ENCODE data around the gene NR5A1.

Gene NR5A1

DNA sequence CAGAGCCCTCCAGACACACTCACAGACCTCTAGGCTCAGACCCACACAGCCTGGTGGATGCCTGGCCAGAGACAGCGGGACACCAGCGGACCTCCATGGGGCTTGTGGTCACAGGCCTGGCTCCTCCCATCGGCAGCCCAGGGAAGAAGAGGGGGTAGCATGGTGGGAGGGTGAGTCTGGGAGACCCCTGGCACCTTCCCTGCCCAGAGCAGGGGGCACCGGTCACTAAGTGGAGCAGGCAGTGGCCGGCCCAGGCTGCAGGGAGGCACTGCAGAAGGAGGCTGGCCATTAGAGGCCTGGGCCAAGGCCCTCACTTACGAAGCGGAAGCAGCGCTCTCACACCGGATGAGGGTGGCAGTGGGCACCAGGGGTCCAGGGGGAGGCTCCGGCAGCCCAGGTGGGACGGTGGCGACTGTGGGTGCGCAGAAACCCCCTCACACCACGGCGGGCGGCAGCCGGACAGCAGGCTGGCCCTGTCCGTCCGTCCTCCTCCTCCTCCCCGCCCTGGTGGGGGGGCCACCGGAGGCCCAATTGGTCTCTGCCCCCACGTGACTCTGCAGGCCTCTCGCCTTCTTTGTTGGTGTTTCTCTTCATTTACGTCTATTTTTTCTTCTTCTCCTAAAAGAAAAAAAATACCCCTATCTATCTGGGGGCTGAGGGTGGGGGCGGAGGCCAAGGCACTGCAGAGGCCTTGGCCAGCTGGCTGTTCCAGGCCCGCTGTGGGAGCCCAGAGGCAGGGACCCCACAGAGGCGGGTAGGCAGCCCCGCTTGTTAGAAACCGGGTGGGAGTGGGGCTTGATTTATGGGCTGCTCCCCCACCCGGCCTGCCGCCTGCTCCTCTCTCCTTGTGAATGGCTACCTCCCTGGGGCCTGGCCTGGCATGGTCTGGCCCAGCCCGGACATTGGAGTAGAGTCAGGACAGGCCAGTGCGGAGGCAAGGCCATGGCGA lies at the start of gene NR5A1:
Gene NR5A1 (minus strand): TSS at position 469 of the 949 bp plus-strand sequence. CDS start 4,004 bp downstream, outside the sequence.
- H3K4me3 ChIP-seq (ENCODE audit: low read length) = no peak within 1 kb of the TSS
- no peak for TF ChIP-seq ZNF274 (IDR thresholded peaks at IDR 0.05; ENCODE audit: low read depth, low read length)

DNA sequence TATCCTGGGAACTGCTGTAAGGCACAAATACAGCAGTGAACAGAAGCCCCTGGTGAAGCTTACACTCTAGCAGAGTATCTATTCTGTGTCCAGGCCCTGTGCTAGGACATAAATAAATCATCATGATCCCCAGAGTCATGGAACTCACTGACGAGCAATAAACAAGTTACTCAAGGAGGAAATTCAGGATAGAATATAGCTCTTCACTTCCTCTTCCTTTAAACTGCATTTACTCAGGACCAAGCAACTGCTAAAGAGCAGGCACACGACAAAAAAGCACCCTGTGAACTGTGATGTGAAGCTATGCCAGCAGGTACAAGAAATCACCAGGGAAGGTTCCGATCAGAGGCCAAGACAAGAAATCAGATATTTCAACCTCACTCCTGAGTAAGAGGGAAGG lies 47.8 kb upstream of the NR5A1 start:
- TF ChIP-seq ZNF274 (IDR thresholded peaks at IDR 0.05; ENCODE audit: low read depth, low read length) = no peak
- no peak overlapping the region for H3K4me3 ChIP-seq (ENCODE audit: low read length)

DNA sequence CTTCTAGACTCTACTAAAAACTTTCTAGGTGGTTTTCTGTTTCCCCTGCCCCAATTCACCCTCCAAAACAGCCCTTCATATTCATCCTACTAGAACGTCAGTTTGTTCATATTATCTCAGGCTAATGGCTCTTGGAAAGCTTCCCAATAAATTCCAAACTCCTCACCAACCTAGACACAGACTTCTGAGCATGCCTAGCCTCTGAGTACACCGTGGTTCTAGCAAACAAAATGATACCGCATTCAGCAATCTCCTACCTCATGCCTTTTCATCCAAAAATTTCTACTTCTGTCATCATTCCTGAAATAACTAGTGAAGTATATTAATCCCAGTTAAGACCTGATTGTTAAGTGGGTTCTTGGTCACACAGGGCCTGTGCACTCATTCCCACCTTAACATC lies 46.5 kb upstream of the NR5A1 start:
- TF ChIP-seq ZNF274 (IDR thresholded peaks at IDR 0.05; ENCODE audit: low read depth, low read length) = no peak
- H3K4me3 ChIP-seq (ENCODE audit: low read length) = no peak overlapping the region

DNA sequence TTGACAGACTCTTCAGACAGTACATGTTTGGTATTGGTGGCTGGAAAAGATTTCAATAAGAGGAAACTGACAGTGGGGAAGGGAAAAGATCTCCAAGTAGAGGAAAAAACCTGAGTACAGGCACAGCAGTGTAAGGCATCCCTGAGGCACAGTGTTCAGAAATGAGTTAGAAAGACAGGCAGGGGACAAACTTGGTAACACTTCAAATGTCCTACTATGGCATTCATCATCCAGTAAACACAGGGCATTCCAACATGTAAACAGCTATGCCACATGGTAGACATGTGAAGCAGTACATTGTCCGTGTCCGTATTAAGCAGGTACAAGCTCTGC lies 45.0 kb upstream of the NR5A1 start:
- TF ChIP-seq ZNF274 (IDR thresholded peaks at IDR 0.05; ENCODE audit: low read depth, low read length) = no peak
- H3K4me3 ChIP-seq (ENCODE audit: low read length) = no peak overlapping the region

DNA sequence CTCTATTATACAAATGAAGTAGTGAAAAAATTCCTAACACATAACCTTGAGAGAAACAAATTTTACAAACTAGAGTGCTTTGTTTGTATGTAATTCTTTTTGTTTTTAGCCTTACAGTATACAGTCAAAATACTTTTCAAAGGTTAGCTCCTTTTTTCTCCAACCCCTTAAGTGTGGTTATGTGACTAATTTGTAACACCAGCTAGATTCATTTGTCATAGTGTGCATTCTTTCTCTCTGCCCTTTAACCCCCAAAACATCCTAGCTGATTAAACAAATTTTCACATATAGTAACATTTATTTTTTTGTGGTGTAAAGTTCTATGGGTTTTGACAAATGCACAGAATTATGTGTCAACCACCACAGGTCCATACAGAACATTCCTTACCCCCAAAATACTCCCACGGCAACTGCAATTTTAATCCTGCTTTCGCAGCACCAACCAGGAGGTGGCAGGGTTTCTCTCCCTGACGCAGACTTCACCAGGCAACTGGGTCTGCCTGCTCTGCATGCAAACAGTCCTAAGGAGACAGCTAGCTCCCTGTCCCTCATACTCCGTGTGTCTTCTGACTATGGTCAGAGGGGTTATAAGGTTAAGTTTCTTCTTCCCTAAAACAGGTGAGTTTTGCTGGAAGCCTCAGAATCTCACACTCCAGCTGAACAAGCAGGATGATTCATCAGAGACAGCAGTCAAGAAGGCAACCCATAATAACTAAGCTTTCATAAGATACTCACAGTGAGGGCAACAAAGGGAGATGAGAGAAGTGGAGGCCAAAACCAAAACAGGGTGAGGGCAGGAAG lies 44.5 kb upstream of the NR5A1 start:
- no peak for TF ChIP-seq ZNF274 (IDR thresholded peaks at IDR 0.05; ENCODE audit: low read depth, low read length)
- H3K4me3 ChIP-seq (ENCODE audit: low read length) = no peak overlapping the region

DNA sequence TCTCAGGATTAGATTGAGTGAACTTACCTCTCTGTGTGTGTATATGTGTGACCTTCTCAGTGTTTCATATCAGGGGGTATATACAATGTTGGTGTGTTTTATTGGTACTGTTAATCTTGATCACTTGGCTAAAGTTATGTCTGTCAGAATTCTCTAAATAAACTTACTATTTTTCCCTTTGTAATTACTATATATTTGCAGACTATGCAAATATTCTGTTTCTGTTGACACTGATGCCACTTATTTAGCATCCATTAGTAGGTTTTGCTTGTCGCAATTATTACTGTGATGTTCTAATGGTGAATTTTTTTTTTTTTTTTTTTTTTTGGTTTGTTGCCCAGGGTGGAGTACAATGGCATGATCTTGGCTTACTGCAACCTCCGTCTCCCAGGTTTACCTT lies 42.9 kb upstream of the NR5A1 start:
- H3K4me3 ChIP-seq (ENCODE audit: low read length) = no peak overlapping the region
- TF ChIP-seq ZNF274 (IDR thresholded peaks at IDR 0.05; ENCODE audit: low read depth, low read length) = no peak

DNA sequence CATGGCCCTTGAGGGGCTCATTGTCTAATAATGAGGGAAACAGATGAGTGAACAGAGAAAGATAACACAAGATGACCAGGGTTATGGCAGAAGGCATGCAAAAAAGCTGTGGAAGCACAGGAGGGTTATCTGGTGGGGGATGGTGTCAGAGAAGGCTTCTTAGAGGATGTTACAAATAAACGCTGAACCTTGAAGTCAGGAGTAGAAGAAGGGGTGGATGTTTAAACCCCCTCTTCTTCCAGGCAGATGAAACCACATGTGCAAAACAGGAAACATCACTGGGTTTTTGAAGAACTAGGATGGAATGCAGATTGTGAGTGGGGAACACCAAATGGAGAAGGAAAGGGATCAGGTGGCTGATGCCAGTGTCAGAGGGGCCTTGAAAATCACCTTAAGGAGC lies 41.8 kb upstream of the NR5A1 start:
- no peak overlapping the region for H3K4me3 ChIP-seq (ENCODE audit: low read length)
- no peak for TF ChIP-seq ZNF274 (IDR thresholded peaks at IDR 0.05; ENCODE audit: low read depth, low read length)

DNA sequence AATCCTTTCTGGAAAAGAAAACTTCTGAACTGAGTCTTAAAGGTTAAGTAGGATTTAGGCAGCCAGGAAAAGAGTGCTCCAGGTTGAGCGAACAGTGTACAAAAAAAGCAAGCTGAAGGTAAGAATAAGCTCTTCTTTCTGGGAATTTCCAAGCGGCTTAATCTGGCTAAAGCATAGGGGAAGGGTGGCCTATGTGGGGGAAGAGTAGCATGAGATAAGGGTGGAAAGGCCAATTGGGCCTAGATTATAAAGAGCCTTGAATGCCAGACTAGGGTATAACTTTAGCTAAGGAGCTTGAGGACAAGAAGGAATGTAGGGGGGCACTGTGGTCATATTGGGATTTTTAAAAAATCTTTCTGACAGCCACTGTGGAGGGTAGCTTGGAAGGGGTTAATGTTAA lies 37.3 kb upstream of the NR5A1 start:
- H3K4me3 ChIP-seq (ENCODE audit: low read length) = no peak overlapping the region
- no peak for TF ChIP-seq ZNF274 (IDR thresholded peaks at IDR 0.05; ENCODE audit: low read depth, low read length)

DNA sequence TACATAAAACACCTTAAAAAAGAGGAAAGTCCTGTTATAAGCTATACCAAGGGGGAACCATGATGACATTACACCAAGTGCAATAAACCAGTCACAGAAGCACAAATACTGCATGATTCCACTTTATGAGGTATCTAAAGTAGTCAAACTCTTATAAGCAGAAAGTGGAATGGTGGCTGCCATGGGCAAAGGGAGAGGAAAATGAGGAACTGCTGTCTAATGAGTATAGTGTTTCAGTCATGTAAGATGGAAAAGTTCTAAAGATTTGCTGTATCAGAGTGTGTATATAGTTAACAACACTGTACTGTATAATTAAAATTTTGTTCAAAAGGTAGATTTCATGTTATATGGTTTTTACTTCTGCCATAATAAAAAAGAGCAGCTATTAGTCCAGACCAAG lies 34.6 kb upstream of the NR5A1 start:
- H3K4me3 ChIP-seq (ENCODE audit: low read length) = no peak overlapping the region
- no peak for TF ChIP-seq ZNF274 (IDR thresholded peaks at IDR 0.05; ENCODE audit: low read depth, low read length)

DNA sequence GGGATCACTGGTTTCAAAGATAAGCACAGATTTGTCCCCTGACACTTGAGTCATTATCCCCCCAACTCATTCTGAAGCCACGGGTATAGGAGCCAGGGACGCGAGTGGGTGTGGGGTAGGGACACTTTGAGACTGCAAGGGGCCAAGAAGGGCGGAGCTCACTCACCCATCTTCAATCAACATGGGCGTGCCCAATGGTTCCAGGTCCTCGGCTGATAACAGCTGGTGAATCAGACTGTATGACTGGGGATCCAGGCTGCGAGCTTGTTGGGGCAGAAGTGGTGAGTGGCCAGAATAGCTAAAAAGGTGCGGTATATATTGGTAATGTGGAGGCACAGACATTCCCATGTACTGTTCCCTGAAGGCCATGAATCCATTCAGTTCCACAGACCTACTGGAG lies 30.7 kb upstream of the NR5A1 start:
- H3K4me3 ChIP-seq (ENCODE audit: low read length) = no peak overlapping the region
- no peak for TF ChIP-seq ZNF274 (IDR thresholded peaks at IDR 0.05; ENCODE audit: low read depth, low read length)

DNA sequence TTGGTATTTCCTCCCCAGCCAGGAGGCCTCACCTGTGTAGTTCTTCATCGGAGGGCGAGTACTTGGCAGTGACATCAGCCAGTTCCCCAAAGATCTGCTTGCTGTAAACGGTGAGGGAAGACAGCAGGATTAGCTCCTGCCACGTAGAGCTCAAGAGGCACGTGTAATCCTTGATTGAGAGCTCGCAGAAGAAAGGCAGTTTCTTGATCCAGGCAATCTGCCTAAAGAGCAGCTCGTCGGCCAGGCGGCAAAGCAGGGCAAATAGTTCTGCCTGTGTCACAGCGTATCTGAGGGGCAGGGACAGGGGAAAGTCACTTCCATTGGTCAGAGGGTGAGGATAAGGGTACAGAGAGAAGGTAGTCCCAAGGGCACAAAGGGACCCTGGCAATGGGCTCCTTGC lies 28.6 kb upstream of the NR5A1 start:
- H3K4me3 ChIP-seq (ENCODE audit: low read length) = no peak overlapping the region
- no peak for TF ChIP-seq ZNF274 (IDR thresholded peaks at IDR 0.05; ENCODE audit: low read depth, low read length)

DNA sequence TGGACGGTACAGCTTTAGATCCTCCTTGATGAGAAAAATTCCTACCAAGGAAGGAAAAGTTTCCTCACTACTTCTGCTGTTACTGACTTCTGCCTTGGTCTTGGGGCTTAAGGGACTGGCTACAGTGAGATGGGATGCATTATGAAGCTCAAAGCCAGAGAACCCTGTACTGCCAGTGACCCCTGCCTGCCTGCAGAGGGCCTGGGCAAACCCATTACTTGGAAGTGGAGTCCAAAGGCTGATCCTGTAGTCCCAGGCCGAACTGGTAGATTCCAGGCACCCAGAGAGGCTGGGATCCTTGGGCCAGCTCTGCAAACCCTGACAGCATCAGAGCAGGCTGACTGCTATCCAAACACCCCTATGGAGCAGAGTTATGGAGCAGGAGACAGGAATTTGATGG lies 25.7 kb upstream of the NR5A1 start:
- H3K4me3 ChIP-seq (ENCODE audit: low read length) = no peak overlapping the region
- no peak for TF ChIP-seq ZNF274 (IDR thresholded peaks at IDR 0.05; ENCODE audit: low read depth, low read length)

DNA sequence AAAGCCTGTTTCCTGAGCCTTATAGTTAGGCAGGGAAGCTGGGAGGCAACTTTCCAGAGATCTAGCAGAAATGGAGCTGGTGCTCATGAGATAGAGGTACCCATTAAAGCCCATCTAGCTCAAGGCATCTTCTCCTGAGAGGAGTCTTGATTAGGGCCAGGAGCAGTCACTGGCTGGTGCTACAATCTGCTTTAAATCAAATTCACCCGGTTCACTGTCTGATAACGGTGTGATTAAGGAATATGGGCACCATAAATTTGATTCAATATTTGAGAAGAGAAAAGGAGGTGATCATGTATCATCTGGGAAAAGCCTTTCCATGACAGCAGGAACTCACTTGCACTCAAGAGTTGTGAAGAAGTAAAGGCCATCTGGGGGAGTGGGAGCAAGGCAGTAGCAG lies 23.9 kb upstream of the NR5A1 start:
- no peak for TF ChIP-seq ZNF274 (IDR thresholded peaks at IDR 0.05; ENCODE audit: low read depth, low read length)
- H3K4me3 ChIP-seq (ENCODE audit: low read length) = no peak overlapping the region

DNA sequence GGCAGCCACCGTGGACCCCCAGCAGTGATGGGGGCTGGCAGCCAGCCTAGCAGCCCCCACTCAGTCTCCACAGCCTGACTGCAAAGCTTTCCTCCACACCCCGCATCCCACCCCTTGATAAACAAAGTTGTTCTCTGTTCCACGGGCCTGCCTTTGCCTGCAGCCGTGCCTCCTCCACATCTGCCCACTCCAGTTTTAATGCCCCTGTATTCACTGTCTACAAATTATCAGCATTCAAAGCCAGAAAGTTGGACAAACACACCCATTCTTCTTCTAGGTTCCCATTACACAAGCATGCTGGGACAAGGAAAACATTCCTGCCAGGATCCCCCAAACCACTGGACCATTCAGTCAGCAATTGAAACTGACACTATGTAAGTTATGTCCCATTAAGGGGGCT lies 23.0 kb upstream of the NR5A1 start:
- H3K4me3 ChIP-seq (ENCODE audit: low read length) = no peak overlapping the region
- no peak for TF ChIP-seq ZNF274 (IDR thresholded peaks at IDR 0.05; ENCODE audit: low read depth, low read length)

DNA sequence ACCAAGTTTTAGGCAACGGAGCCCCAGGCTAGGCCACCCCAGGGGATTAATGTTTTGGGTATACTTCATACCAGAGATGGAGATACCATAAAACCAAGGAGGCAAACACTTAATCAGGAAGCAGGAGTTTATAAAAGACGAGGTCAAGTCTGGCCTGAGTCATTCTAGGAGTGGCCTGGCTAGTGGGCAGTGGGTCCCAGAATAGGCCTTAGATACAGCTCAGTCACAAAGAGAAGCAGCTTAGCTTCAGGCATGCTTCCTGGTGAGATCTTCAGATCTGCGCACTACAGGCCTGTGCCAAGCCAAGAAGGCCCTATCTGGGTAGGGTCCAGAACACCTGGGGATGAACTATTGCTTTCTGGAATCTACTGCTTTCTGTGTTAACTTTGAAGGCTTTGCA lies 20.6 kb upstream of the NR5A1 start:
- no peak for TF ChIP-seq ZNF274 (IDR thresholded peaks at IDR 0.05; ENCODE audit: low read depth, low read length)
- no peak overlapping the region for H3K4me3 ChIP-seq (ENCODE audit: low read length)
